H54 (cell line): Measurements from ENCODE around the gene ARHGAP8.

Experiments
- DNase-seq: peaks from one replicate; pipeline ENCODE4 v3.0.0; 2011; ENCODE audit warnings: low spot score, mixed read lengths; ENCODE audit not compliant: insufficient read length
- FAIRE-seq: peaks from 3 replicates; lab custom pipeline; 2011; peaks lifted over from hg19 to GRCh38; lab: Jason Lieb, UNC
- POLR2A ChIP-seq: IDR thresholded peaks from 2 replicates; pipeline ENCODE4 v1.6.1; 2011; ENCODE audit warnings: low read depth, mild to moderate bottlenecking, low read length

ARHGAP8 gene

DNA sequence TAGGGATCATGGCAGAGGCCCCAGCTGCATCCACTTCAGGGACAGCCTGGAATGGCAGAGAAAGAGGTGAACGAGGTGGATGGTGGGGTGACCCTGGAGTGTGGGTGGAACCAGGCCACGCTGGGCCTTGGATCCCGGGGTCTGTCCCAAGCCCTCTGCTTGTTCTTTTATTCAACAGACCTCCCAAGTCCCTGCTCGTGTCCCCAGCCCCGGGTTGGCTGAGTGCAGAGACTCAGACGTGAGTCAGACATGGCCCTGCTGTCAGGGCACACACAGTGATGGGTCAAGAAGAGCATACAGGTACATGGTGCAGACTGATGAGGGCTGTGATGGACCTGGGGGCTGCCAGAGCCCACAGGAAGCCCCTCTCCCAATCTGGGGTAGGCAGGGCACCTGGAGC, 6.6 kb downstream of the ARHGAP8 start:
- TF ChIP-seq POLR2A, result no peak
- DNase-seq (no peak), FAIRE-seq (no peak)

DNA sequence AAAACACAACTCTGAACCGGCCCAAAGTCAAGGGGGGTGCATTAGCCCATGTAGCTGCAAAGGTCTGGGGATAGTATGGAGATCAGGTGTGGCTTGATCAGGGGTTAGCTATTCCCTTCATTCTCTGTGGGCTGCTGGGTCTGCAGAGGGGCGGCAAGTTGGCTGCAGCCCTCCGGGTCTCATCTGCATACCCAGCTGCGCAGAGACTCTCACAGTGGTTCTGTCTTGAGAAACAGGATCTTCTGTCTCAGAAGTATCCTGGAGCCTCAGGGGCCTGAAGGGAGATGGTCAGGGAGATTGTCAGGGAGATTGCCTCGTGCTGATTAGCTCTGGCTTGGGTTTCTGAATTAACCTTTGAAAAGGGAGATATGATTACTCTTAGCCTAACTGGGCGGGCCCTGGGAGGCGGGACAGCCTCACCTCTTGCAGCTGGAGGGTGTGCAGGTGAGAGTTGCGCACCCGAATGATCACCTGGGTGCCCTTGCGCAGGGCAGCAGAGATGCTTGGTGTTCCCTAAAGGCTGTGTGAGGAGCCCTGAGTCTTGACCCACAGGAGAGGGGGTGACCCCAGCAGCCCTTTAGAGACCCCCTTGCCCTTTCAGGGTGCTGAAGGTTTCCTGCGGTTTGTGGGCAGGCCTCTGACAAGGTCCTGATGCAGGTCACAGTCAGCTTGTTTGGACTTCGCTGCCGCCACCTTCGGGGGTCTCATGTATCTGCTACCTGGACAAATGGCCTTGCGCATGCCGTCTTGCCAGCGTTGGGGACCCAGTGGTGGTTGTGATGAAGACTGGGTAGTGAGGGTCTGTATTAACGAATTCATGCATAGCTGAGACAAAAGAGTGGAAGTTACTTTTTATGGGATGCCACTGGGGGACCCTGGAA, 7.3 kb downstream of the ARHGAP8 start:
- no peak for FAIRE-seq
- DNase-seq, result no peak

GRCh38 chr22:44760476-44760875, 8.1 kb downstream of the ARHGAP8 start:
- FAIRE-seq, result no peak
- no peak for TF ChIP-seq POLR2A
- DNase-seq, result no peak

More for the DNA sequence above, 7.3 kb downstream of the ARHGAP8 start:
- TF ChIP-seq POLR2A, result no peak

DNA sequence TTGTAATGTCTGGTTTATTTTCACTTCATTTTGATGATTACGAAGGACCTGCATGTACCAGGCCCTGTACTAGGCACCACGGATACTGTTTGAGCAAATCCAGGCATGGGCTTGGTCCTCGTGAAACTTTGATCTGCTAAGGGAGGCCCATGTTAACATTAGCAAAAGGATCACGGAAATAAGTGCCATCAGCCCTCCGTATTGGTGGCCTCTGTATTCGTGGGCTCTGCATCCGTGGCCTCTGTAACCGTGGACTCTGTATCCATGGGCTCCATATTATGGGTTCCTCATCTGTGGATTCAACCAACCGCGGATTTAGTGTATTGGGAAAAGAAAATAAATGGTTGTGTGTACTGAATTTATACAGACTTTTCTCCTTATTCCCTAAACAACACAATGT, 8.7 kb downstream of the ARHGAP8 start:
- DNase-seq, result no peak
- no peak for FAIRE-seq
- no peak for TF ChIP-seq POLR2A

- FAIRE-seq, result no peak
- no peak for TF ChIP-seq POLR2A
- no peak for DNase-seq
Observed at GRCh38 chr22:44764373-44764772, 12.0 kb downstream of the ARHGAP8 start.

- DNase-seq (no peak), FAIRE-seq (no peak)
- TF ChIP-seq POLR2A, result no peak
Observed at GRCh38 chr22:44764974-44765373, 12.6 kb downstream of the ARHGAP8 start.

- FAIRE-seq (no peak), DNase-seq (no peak)
- no peak for TF ChIP-seq POLR2A
Observed at GRCh38 chr22:44765571-44766285, 13.4 kb downstream of the ARHGAP8 start.

DNA sequence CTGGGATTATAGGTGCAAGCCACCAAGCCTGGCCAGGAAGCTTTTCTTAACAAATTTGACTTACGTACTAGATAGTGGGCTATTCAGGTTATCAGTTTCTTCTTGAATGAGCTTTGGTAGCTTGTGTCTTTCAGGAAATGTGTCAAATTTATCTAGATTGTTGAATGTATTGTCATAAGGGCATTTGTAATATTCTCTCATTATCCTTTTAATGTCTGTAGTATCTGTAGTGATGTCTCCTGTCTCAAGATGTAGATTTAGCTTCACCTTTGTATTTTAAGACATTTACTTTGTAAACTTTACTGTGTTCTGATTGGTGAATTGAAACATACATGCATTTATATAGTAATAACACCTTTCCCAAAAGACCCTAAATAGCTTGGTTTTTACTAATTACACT, 20.7 kb downstream of the ARHGAP8 start:
- TF ChIP-seq POLR2A, result no peak
- FAIRE-seq, result no peak
- no peak for DNase-seq

GRCh38 chr22:44775862-44776261, 23.5 kb downstream of the ARHGAP8 start:
- TF ChIP-seq POLR2A, result no peak
- FAIRE-seq (no peak), DNase-seq (no peak)

DNA sequence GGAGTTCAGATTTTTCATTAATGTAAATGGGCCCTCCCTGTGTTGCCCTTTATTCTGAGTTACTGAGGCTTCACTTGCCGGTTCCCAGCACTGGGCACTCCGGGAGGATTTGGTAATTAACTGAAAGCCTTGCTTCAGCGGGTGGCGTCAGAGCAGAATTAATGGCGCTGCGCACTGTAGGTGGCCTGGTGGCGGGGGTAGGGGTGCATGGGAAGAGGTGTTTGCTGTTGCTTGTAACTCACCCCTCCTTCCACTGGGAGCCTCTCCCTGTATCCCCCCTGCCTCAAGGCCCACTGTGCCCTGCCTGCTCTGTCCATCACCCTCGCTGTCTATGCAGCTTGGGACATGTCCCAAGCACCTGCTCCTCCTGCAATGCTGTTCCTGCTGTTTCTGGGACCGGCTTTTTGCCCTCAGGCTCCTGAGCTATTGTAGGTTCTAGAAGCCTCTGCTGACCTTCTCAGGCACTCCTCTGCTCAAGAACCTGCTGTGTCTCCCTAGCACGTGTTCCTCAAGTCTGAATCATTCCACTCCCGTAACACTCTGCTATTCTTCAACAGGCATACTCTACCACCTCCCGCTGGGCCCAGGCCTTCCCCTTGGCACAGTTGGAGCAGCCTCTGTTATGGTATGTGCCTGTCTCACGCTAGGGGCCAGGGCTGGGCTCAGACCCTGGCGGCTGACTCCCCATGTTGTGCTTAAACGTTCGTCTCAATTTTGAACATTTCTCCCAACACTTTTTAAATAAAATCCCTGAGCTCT, 24.4 kb downstream of the ARHGAP8 start:
- DNase-seq, result no peak
- no peak for FAIRE-seq
- no peak for TF ChIP-seq POLR2A

- TF ChIP-seq POLR2A, result no peak
- FAIRE-seq (no peak), DNase-seq (no peak)
Observed at GRCh38 chr22:44777364-44777755, 25.0 kb downstream of the ARHGAP8 start.

- TF ChIP-seq POLR2A, result no peak
- no peak for DNase-seq
- FAIRE-seq, result no peak
Observed at GRCh38 chr22:44780876-44781449, 28.6 kb downstream of the ARHGAP8 start.

DNA sequence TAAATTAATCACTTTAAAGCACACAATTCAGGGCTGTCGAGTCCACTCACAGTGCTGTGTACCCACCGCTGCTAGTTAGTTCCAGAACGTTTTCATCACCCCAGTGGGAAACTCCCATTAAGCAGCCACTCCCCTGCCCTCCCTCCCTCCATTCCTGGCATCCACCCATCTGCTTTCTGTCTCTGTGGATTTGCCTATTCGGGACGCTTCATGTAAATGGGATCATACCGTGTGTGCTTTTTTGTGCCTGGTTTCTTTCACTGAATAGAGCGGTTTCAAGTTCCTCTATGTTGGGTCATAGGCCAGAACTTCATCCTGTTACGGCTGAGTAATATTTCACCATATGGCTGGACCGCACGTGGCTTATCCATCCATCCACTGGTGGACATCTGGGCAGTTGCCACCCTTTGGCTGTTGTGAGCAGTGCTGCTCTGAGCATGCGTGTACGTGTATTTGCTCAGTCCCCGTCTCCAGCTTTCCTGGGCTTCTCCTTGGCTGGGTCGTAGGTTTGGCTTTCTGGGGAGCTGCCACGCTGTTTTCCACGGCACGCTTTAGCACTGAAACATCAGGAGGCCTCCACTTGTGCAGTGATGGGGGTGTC, 30.1 kb downstream of the ARHGAP8 start:
- no peak for FAIRE-seq
- no peak for TF ChIP-seq POLR2A

More for the DNA sequence above, 30.1 kb downstream of the ARHGAP8 start:
- no peak for DNase-seq
